Brain microvascular endothelial cell (primary cell): Measurements from ENCODE around the gene MST1R.
A peak's percentile ranks its signal among the peaks of the same experiment; 100 is the strongest.

ENCODE experiments used
- DNase-seq: peaks from one replicate; pipeline ENCODE4 v3.0.0-alpha.2; 2020
- H3K27ac ChIP-seq: fragments of 250-450 bp; sonication (Bioruptor Pico); 2 replicates; pipeline ENCODE4 v1.5.1; 2020; ENCODE audit warnings: mild to moderate bottlenecking, moderate library complexity
- H3K27me3 ChIP-seq: fragments of 250-450 bp; sonication (Bioruptor Pico); replicated peaks from 2 replicates; pipeline ENCODE4 v1.5.1; 2020; ENCODE audit warnings: mild to moderate bottlenecking
- H3K36me3 ChIP-seq: fragments of 250-450 bp; sonication (Bioruptor Pico); replicated peaks from 2 replicates; pipeline ENCODE4 v1.5.1; 2020; ENCODE audit warnings: mild to moderate bottlenecking
- H3K4me3 ChIP-seq: 2 replicates; pipeline ENCODE4 v1.5.1; 2011; ENCODE audit warnings: low read depth, mild to moderate bottlenecking, control low read depth, low read length, moderate library complexity
- in situ Hi-C: cut with HindIII; loops from 2 replicates; pipeline ENCODE4 v1.10.0; 2017; ENCODE audit warnings: low sequenced_read_pairs, low pct_ligation_motif_present
- TF ChIP-seq, protein P1 (sequence below): IDR thresholded peaks from 2 replicates; pipeline ENCODE4 v1.5.1; 2011; ENCODE audit warnings: low read depth, mild to moderate bottlenecking, moderate library complexity, low read length, control low read depth, inconsistent platforms; ENCODE audit errors: missing control alignments

Gene MST1R

GRCh38 chr3:49903451-49904424, at the start of gene MST1R:
MST1R (minus strand) TSS chr3:49903873; CDS start chr3:49903609, 264 bp downstream.
- DNase-seq = no peak
- H3K27me3 ChIP-seq = no peaks in the 10 kb centered on the region
- in situ Hi-C loops = no loop called here
- TF ChIP-seq, protein P1, sequence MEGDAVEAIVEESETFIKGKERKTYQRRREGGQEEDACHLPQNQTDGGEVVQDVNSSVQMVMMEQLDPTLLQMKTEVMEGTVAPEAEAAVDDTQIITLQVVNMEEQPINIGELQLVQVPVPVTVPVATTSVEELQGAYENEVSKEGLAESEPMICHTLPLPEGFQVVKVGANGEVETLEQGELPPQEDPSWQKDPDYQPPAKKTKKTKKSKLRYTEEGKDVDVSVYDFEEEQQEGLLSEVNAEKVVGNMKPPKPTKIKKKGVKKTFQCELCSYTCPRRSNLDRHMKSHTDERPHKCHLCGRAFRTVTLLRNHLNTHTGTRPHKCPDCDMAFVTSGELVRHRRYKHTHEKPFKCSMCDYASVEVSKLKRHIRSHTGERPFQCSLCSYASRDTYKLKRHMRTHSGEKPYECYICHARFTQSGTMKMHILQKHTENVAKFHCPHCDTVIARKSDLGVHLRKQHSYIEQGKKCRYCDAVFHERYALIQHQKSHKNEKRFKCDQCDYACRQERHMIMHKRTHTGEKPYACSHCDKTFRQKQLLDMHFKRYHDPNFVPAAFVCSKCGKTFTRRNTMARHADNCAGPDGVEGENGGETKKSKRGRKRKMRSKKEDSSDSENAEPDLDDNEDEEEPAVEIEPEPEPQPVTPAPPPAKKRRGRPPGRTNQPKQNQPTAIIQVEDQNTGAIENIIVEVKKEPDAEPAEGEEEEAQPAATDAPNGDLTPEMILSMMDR = no peak
- peaks cover 1% of the 10 kb centered on the region for H3K36me3 ChIP-seq
- peak within 1 kb of the TSS; percentile 30 for H3K4me3 ChIP-seq
- no peak within 1 kb of the TSS for H3K27ac ChIP-seq

DNA sequence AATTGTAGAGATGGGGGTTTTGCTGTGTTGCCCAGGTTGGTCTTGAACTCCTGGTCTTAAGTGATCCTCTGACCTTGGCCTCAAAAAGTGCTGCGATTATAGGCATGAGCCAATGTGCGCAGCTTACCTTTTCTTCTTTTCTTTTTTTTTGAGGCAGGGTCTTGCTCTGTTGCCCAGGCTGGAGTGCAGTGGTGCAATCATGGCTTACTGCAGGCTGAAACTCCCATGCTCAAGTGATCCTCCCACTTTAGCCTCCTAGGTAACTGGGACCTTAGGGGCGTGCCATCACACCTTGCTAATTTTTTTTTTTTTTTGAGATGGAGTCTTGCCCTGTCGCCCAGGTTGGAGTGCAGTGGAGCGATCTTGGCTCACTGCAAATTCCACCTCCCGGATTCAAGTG, 49.3 kb upstream of the MST1R start:
- Histone ChIP-seq H3K27me3 (no peaks in the 10 kb centered on the region), H3K27ac (no peak overlapping the region), H3K36me3 (no peaks in the 10 kb centered on the region), H3K4me3 (no peak overlapping the region)
- DNase-seq = no peak
- in situ Hi-C loops = no loop called here
- TF ChIP-seq, protein P1 = no peak

- in situ Hi-C loops = no loop called here
- DNase-seq = no peak
- Histone ChIP-seq H3K36me3 (no peaks in the 10 kb centered on the region), H3K27ac (no peak overlapping the region), H3K27me3 (no peaks in the 10 kb centered on the region), H3K4me3 (no peak overlapping the region)
- TF ChIP-seq, protein P1 = no peak
Measured at GRCh38 chr3:49942651-49943050, 39.0 kb upstream of the MST1R start.

DNA sequence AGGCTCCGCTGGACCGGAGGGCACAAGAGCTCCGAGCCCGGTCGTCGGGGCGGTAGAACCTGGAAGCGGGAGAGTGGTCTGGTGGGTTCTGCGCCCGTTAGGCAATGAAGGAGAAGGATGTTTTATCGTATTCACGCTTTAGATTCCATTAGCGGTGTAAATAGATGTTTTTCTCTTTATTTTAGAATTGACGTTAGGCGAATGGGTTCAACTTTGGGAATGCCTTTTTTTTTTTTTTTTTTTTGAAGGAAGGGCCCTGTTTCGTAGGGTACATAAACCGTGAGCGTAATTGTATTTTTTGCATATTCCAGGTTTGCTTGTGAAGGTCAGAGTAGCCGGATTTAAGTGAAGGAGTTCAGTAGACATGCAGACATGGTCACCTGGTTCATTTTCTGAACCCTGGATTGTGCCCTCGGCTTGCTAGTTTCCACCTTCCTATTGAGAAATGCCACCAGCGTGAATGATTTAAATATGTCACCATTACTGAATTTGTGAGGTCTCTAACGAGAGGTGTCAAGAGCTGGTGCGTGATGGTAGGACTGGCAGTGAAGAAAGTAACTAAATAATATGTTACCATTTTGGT, 37.1 kb upstream of the MST1R start:
- no peaks in the 10 kb centered on the region for H3K36me3 ChIP-seq
- TF ChIP-seq, protein P1 = no peak
- peak overlapping the region; percentile 90 for H3K27ac ChIP-seq
- no peak for DNase-seq
- in situ Hi-C loops = no loop called here
- no peaks in the 10 kb centered on the region for H3K27me3 ChIP-seq
- peak overlapping the region; percentile 90 for H3K4me3 ChIP-seq

- in situ Hi-C loops = no loop called here
Measured at GRCh38 chr3:49939858-49940666, 36.4 kb upstream of the MST1R start, which contains the start of gene RBM6. RBM6 (plus strand) TSS chr3:49940150; CDS start chr3:49962642, 22,492 bp downstream.

More at GRCh38 chr3:49939858-49940666, 36.4 kb upstream of the MST1R start, which contains the start of gene RBM6:
- Histone ChIP-seq H3K4me3 (peak within 1 kb of the TSS; percentile 90), H3K27ac (peak within 1 kb of the TSS; percentile 90), H3K27me3 (no peaks in the 10 kb centered on the region), H3K36me3 (no peaks in the 10 kb centered on the region)
- DNase-seq = peak; percentile 94
- TF ChIP-seq, protein P1 = no peak
